HTERT RPE-1 (cell line): ENCODE results near the gene PHF2.

ENCODE experiments used
- in situ Hi-C: fragments of 300-500 bp; cut with MboI; formaldehyde crosslinking; loops from 4 replicates; pipeline ENCODE4 v1.14.3; 2020; ENCODE audit warnings: low sequenced_read_pairs

PHF2 gene

DNA sequence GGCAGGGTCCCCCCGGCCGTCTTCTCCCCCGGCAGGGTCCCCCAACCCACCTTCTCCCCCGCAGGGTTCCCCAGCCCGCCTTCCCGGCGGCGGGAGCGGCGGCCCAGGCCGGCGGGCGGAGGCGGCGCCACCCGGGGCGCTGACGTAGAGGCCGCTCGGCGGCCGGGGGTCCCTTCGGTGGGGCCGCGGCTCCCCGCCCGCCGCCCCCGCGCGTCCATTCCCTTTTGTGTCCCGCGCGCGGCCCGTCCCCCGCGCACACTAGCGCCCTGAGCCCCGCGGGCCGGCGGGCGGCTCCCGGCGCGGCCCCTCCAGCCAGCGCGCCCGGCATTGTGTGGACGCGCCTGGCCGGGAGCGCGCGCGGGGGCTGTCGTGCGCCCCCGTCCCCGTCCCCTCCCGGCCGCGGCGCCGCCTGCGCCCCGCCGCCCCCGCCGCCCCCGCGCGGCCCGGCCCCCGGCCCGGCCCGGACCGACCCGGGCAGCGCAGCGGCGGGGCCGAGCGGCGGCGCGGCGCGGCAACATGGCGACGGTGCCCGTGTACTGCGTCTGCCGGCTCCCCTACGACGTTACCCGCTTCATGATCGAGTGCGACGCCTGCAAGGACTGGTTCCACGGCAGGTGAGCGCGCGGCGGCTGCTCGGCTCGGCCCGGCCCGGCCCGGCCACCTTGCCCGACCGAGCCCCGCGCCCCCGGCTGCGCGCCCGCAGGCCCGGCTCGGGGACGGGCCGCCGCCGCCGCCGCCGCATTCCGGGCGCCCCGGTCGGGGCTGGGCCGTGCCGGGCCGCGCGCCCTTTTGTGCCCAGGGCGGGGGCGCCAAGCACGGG lies at the start of gene PHF2:
TSS of gene PHF2 (plus strand) at position 327 of the 820 bp plus-strand sequence. CDS start at position 517, 190 bp downstream.
- in situ Hi-C loops: no loop called here

DNA sequence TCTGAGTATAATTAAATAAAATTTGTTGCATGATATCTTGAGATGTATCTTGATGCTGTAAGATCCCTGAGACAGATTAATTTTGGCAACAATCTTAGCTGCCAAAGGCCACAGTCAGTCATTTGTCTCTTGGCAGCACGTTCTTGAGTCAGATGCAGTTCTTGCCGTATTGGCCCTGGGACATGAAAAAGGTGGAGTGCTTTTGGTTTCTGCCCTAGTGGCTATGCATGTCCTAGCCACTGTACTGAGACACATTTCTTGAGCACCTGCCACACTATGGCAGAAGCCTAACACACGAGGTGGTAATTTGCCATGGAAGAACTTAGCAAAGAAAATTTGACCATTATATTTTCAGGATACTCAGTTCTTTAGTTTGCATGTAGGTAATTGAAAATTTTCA lies 45.0 kb upstream of the PHF2 start:
- in situ Hi-C loops: no loop called here

GRCh38 chr9:93532141-93532540 lies 44.2 kb upstream of the PHF2 start:
- in situ Hi-C loops: no loop called here

- in situ Hi-C loops: no loop called here
Observed at GRCh38 chr9:93533863-93534262, 42.5 kb upstream of the PHF2 start.

DNA sequence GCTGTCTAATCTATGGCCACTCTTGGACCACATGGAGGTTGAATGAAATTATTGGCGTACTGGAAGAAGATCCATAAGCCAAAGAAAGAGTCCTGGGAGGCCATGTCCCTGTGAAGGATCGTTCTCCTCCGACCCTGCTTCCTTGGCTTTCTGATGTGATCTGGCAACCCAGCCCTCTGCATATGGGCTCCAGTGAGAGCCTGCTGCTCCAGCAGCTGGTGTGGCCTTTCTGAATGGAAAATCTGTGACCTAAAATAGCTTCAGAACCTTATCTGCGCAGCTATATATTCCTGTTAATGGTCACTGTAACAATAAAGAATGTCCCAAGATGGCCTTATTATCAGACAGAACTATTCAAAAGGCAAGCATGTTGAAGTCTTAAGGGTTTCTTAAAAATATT lies 40.2 kb upstream of the PHF2 start:
- in situ Hi-C loops: no loop called here

- in situ Hi-C loops: no loop called here
Observed at GRCh38 chr9:93536874-93537273, 39.5 kb upstream of the PHF2 start.

DNA sequence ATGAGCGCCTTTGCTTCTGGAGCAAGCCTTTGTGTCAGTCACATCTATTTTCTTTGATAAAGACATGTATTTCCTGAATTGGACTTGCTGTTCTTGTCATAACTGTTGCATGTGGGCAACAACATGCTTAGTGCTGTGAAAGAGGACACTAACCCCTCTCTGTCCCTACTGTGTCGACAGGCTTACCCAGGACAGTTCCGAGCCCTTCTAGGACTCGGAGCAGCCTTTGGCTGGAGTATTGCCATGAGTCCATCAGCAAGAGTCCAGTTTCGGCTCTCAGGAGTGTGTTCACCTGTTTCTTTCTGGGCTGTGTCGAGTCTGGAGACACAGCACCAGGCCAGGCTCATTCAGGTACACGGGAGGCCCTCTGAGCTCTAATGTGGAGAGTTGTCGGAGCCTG lies 36.1 kb upstream of the PHF2 start:
- in situ Hi-C loops: no loop called here

DNA sequence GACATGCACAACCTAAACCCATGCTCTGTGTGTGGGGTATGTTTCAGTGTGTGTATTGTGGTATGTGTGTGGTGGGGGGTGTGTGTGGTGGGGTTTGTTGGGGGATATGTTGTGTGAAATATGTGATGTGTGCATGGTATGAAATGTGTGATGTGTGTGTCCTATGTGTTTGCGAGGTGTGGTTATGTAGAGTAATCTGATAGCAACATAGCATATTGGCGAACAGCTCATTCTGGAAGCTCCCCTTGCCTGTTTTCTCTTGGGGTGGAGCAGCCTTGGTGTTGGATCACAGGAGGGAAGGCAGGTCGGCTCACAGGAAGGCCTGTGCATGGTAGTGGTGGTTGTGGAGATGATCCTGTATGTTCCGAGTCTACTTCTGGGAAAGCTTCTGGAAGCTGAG lies 35.4 kb upstream of the PHF2 start:
- in situ Hi-C loops: no loop called here

- in situ Hi-C loops: no loop called here
Observed at GRCh38 chr9:93541581-93542349, 34.6 kb upstream of the PHF2 start.

- in situ Hi-C loops: no loop called here
Observed at GRCh38 chr9:93543117-93543516, 33.3 kb upstream of the PHF2 start.

- in situ Hi-C loops: no loop called here
Observed at GRCh38 chr9:93546356-93546755, 30.0 kb upstream of the PHF2 start.

DNA sequence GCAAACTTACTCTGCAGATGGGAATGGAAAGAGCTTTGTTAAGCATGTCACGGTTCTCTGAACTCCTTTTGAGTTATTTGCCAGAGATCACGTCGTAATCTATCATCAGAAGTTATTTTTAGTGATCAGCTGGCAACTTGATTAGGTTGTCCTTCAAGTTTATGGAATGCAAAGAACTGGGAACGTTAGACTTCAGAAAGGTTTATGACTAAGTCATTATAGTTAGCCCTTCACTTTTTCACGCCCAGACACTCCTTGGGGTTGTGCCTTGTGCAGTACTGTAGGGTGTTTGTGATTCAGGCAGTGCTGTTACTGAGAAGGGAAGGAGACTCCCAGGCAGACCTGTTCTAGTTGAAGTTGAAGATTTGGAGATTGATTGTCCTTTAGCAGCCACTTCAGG lies 26.8 kb upstream of the PHF2 start:
- in situ Hi-C loops: no loop called here

- in situ Hi-C loops: no loop called here
Observed at GRCh38 chr9:93552923-93553322, 23.5 kb upstream of the PHF2 start.

GRCh38 chr9:93555370-93555769 lies 21.0 kb upstream of the PHF2 start:
- in situ Hi-C loops: no loop called here

GRCh38 chr9:93557366-93558137 lies 18.8 kb upstream of the PHF2 start:
- in situ Hi-C loops: no loop called here

DNA sequence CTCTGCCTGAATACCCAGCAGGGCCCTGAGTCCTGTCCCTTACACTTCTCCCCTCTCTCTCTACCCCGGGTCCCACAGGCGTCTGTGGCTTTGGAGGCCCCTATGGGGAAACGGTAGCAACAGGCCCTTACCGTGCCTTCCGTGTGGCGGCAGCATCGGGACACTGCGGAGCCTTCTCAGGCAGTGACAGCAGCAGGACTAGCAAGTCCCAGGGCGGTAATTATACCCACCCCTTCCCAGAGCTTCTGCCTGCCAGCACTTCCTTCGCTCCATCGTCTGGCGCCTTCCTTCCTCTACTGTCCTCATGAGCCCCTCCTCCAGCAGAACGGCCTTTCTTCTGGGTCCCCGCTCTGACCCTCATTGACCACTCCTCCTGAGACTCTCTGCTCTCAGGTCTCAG lies 17.9 kb upstream of the PHF2 start:
- in situ Hi-C loops: no loop called here

GRCh38 chr9:93560991-93561390 lies 15.4 kb upstream of the PHF2 start:
- in situ Hi-C loops: no loop called here

- in situ Hi-C loops: no loop called here
Observed at GRCh38 chr9:93562157-93562556, 14.2 kb upstream of the PHF2 start.

GRCh38 chr9:93565089-93565488 lies 11.3 kb upstream of the PHF2 start:
- in situ Hi-C loops: no loop called here

- in situ Hi-C loops: no loop called here
Observed at GRCh38 chr9:93566408-93567270, 9.7 kb upstream of the PHF2 start.
